HCT116 (cell line): Measurements from ENCODE around the gene STX10. TPM values are rescaled to one million over a fixed set of nuclear protein-coding genes. Genes with fewer than 3 reads are reported as not detected.

ENCODE experiments used
- ATAC-seq: fragments of 200-7000 bp; cut with Tn5 transposase; 2 replicates; pipeline ENCODE4 v1.9.1; 2020; ENCODE audit warnings: mild to moderate bottlenecking, moderate library complexity
- BruUV-seq: library from RNA; stranded (reverse); fragments of 400-500 nt; replicated peaks from 2 replicates; lab custom pipeline; 2021; lab: Mats Ljungman, UMichigan
- CTCF ChIA-PET: fragments of 300-600 bp; sonication (Branson Sonifier 250); formaldehyde crosslinking; loops from one replicate; lab custom pipeline; 2021; ENCODE audit warnings: antibody characterized with exemption; lab: Charles Lee
- POLR2A ChIA-PET: fragments of 300-600, 350-600 bp; sonication (Branson Sonifier 250); formaldehyde crosslinking; loops from one replicate; lab custom pipeline; 2021; ENCODE audit warnings: antibody characterized with exemption; lab: Charles Lee
- RAD21 ChIA-PET, 2 experiments: fragments of 300-600 bp; sonication (Branson Sonifier 250); formaldehyde crosslinking; loops; one replicate each; lab custom pipeline; 2023; ENCODE audit warnings: low total read pairs in 2 of 2; ENCODE audit not compliant: uncharacterized antibody in 2 of 2, unreplicated experiment in 2 of 2, low non-redundant PET in 1 of 2; lab: Charles Lee
- DNase-seq: peaks from one replicate; pipeline ENCODE4 v3.0.0-alpha.2; 2010; ENCODE audit warnings: low read depth, low spot score
- H2AFZ ChIP-seq: fragments of 200-600 bp; shearing (Covaris generic), sonication (generic); 2 replicates; pipeline ENCODE4 v1.6.1; 2017; ENCODE audit warnings: low read depth, mixed run types, mixed read lengths, antibody characterized with exemption, low read length; ENCODE audit not compliant: poor library complexity, severe bottlenecking
- H3K27ac ChIP-seq: 2 replicates; pipeline ENCODE4 v1.5.1; 2012; ENCODE audit warnings: low read depth, low read length
- H3K27me3 ChIP-seq: fragments of 200-600 bp; sonication (generic); 2 replicates; pipeline ENCODE4 v1.6.1; 2016; ENCODE audit warnings: mixed run types, low read length, mixed read lengths; ENCODE audit not compliant: insufficient read depth
- H3K36me3 ChIP-seq, 2 experiments: fragments of 200-500 bp in 1 of 2; fragments of 200-600 bp in 1 of 2; sonication (Bioruptor generic) in 1 of 2; sonication (generic) in 1 of 2; 2 replicates each; pipeline versions ENCODE4 v1.5.1 to v1.6.1; 2014 to 2016; ENCODE audit warnings: low read length in 2 of 2, inconsistent platforms in 1 of 2, mixed read lengths in 1 of 2, mixed run types in 1 of 2; ENCODE audit not compliant: insufficient read depth in 2 of 2, control insufficient read depth in 1 of 2
- H3K4me1 ChIP-seq, 2 experiments: fragments of 200-600 bp in 1 of 2; sonication (generic) in 1 of 2; 2 replicates each; pipeline versions ENCODE4 v1.5.1 to v1.6.1; 2012 to 2017; ENCODE audit warnings: low read length in 2 of 2, inconsistent platforms in 1 of 2, mild to moderate bottlenecking in 1 of 2, mixed read lengths in 1 of 2, mixed run types in 1 of 2, moderate library complexity in 1 of 2; ENCODE audit not compliant: insufficient read depth in 2 of 2, control insufficient read depth in 1 of 2
- H3K4me2 ChIP-seq: fragments of 200-600 bp; sonication (generic); 2 replicates; pipeline ENCODE4 v1.6.1; 2017; ENCODE audit warnings: mixed run types, low read length, mixed read lengths
- H3K4me3 ChIP-seq, 2 experiments: fragments of 200-600 bp in 1 of 2; sonication (generic) in 1 of 2; replicated peaks in 1 of 2; 2 replicates each; pipeline ENCODE4 v1.5.1; 2011 to 2016; ENCODE audit warnings: low read length in 2 of 2, control low read depth in 1 of 2, low read depth in 1 of 2, mild to moderate bottlenecking in 1 of 2, mixed read lengths in 1 of 2, mixed run types in 1 of 2
- H3K79me2 ChIP-seq: fragments of 200-600 bp; sonication (generic); 2 replicates; pipeline ENCODE4 v1.6.1; 2017; ENCODE audit warnings: mild to moderate bottlenecking, mixed run types, low read length, moderate library complexity, mixed read lengths; ENCODE audit not compliant: insufficient read depth
- H3K9ac ChIP-seq: fragments of 200-600 bp; sonication (generic); 2 replicates; pipeline ENCODE4 v1.6.1; 2016; ENCODE audit warnings: low read length, mixed read lengths
- H3K9me2 ChIP-seq: fragments of 200-600 bp; sonication (generic), shearing (Covaris generic); 2 replicates; pipeline ENCODE4 v1.6.1; 2017; ENCODE audit warnings: mixed run types, mild to moderate bottlenecking, moderate library complexity; ENCODE audit not compliant: insufficient read depth
- H3K9me3 ChIP-seq, 2 experiments: fragments of 200-500 bp in 1 of 2; fragments of 200-600 bp in 1 of 2; sonication (Bioruptor generic) in 1 of 2; sonication (generic) in 1 of 2; 2 replicates each; pipeline ENCODE4 v1.6.1; 2014 to 2017; ENCODE audit warnings: low read length in 2 of 2, mixed read lengths in 2 of 2, inconsistent platforms in 1 of 2, low read depth in 1 of 2, mild to moderate bottlenecking in 1 of 2, mixed run types in 1 of 2, moderate library complexity in 1 of 2; ENCODE audit not compliant: control insufficient read depth in 1 of 2, insufficient read depth in 1 of 2
- H4K20me1 ChIP-seq: fragments of 200-600 bp; sonication (generic), shearing (Covaris generic); 2 replicates; pipeline ENCODE4 v1.6.1; 2017; ENCODE audit warnings: mixed run types, mild to moderate bottlenecking, moderate library complexity; ENCODE audit not compliant: insufficient read depth
- CTCF ChIP-seq, 3 experiments: fragments of 200-600 bp in 1 of 3; sonication (generic) in 1 of 3; IDR thresholded peaks in 2 of 3; conservative IDR thresholded peaks in 1 of 3; 2 replicates each; pipeline ENCODE4 v1.5.1; 2012 to 2017; ENCODE audit warnings: low read depth in 2 of 3, low read length in 2 of 3, antibody characterized with exemption in 1 of 3, borderline replicate concordance in 1 of 3, control low read depth in 1 of 3, mild to moderate bottlenecking in 1 of 3, mixed read lengths in 1 of 3, mixed run types in 1 of 3, moderate library complexity in 1 of 3; ENCODE audit not compliant: insufficient read depth in 1 of 3
- EGR1 ChIP-seq: IDR thresholded peaks from 2 replicates; pipeline ENCODE4 v1.6.1; 2012; ENCODE audit warnings: low read depth
- RAD21 ChIP-seq: IDR thresholded peaks from 2 replicates; pipeline ENCODE4 v1.6.1; 2012; ENCODE audit warnings: low read depth, mild to moderate bottlenecking
- REST ChIP-seq: IDR thresholded peaks from 2 replicates; pipeline ENCODE4 v1.6.1; 2012; ENCODE audit warnings: low read depth
- ZFX ChIP-seq: fragments of 450-650 bp; IDR thresholded peaks from 2 replicates; pipeline ENCODE4 v1.6.1; 2017
- intact Hi-C: fragments of 100-400 bp; cut with micrococcal nuclease; formaldehyde crosslinking; loops from 2 replicates; pipeline ENCODE4 v1.10.0; 2022
- total RNA-seq: library from RNA; stranded (reverse); gene quantifications from one replicate; pipeline ENCODE4 v1.2.1, GENCODE V29; 2021; ENCODE audit not compliant: unreplicated experiment

The STX10 gene
- total RNA-seq, 1 experiment from 2014 or later = 149 TPM

GRCh38 chr19:13104360-13104847 is 45.8 kb downstream of the STX10 start:
- peaks cover 0 to 9% of the 10 kb centered on the region in 2 experiments; a peak in 2 of 4 replicates for H3K36me3 ChIP-seq
- H3K27ac ChIP-seq = no peak overlapping the region
- ChIA-PET CTCF (no interaction called here), POLR2A (no interaction called here), RAD21 (no interaction called here)
- intact Hi-C loops = no loop called here
- no peaks in the 10 kb centered on the region for H3K79me2 ChIP-seq
- no peaks in the 10 kb centered on the region for H3K27me3 ChIP-seq
- no peak overlapping the region for H3K9ac ChIP-seq
- DNase-seq = no peak
- H3K4me2 ChIP-seq = no peak overlapping the region
- peak; percentile 51 for ATAC-seq
- H3K9me2 ChIP-seq = no peaks in the 10 kb centered on the region
- BruUV-seq = no TSS peak
- TF ChIP-seq EGR1 (no peak), CTCF (IDR thresholded peaks at IDR 0.05 in 2 of 3, conservative IDR thresholded peaks at IDR 0.05 in 1 of 3; ENCODE audit: borderline replicate concordance in 1 of 3, insufficient read depth in 1 of 3, low read depth in 2 of 3, low read length in 2 of 3) (peak in 2 of 3 experiments; percentile 54 to 56; a peak in 4 of 6 replicates), RAD21 (peak; percentile 34; the same call in 1 of the 2 replicates), REST (no peak), ZFX (no peak)
- peaks cover 3 to 23% of the 10 kb centered on the region in 2 experiments; a peak in 3 of 4 replicates for H3K4me1 ChIP-seq
- H4K20me1 ChIP-seq = no peaks in the 10 kb centered on the region
- no peaks in the 10 kb centered on the region for H3K9me3 ChIP-seq
- no peak overlapping the region for H3K4me3 ChIP-seq
- no peak overlapping the region for H2AFZ ChIP-seq
